ENCODE measurements around the gene GRAMD2A.

The GRAMD2A gene

DNA sequence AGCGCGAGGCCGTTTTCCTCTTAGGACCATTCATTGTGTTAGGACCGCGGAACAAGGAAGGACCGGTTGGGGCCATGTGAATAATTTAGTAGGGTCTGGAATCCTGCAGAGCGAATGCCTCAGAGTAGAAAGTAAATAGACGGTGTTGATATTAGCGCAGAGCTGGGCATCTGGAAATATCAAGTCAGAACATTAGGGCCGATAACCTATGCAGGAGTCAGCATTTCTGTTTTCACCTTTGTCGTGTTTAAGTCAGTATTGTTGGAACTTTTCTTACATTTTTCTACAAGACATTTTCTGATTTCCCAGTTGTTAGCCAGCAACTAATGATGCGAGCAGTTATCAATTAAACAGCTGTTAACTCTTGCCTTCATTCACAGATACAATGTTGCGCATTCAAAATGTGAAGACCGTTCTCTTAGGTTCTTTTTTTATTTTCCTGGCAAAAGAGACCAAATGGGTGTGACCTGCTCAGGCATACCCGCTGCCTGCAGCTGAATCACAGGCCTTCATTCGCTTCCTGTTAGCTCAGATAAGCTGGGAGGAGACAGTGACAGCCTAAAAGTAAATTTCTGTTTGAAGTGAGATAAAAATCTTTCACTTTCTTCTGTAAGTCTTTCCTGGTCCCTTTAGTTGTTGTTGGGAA lies 34.4 kb upstream of the GRAMD2A start:
- no peaks in the 10 kb centered on the region for H3K27me3 ChIP-seq (ENCODE audit: control insufficient read depth in 1 of 2, insufficient read depth in 2 of 2, low read length in 2 of 2)
- H3K4me1 ChIP-seq (ENCODE audit: control insufficient read depth in 1 of 2, insufficient read depth in 2 of 2, low read length in 2 of 2): peaks cover 32 to 33% of the 10 kb centered on the region in 2 donors
- H3K36me3 ChIP-seq (ENCODE audit: control insufficient read depth in 1 of 2, insufficient read depth in 2 of 2, low read length in 2 of 2): no peaks in the 10 kb centered on the region
- peak overlapping the region; percentile 94 to 97 for H3K4me3 ChIP-seq (ENCODE audit: low read depth in 1 of 2, low read length in 2 of 2)
- H3K9me3 ChIP-seq (ENCODE audit: control insufficient read depth in 1 of 2, low read length in 2 of 2): no peaks in the 10 kb centered on the region
- H3K9ac ChIP-seq (ENCODE audit: low read depth in 1 of 2, low read length in 2 of 2): peak overlapping the region; percentile 73 to 76
- H3K27ac ChIP-seq (ENCODE audit: low read depth, low read length): peak overlapping the region; percentile 94

DNA sequence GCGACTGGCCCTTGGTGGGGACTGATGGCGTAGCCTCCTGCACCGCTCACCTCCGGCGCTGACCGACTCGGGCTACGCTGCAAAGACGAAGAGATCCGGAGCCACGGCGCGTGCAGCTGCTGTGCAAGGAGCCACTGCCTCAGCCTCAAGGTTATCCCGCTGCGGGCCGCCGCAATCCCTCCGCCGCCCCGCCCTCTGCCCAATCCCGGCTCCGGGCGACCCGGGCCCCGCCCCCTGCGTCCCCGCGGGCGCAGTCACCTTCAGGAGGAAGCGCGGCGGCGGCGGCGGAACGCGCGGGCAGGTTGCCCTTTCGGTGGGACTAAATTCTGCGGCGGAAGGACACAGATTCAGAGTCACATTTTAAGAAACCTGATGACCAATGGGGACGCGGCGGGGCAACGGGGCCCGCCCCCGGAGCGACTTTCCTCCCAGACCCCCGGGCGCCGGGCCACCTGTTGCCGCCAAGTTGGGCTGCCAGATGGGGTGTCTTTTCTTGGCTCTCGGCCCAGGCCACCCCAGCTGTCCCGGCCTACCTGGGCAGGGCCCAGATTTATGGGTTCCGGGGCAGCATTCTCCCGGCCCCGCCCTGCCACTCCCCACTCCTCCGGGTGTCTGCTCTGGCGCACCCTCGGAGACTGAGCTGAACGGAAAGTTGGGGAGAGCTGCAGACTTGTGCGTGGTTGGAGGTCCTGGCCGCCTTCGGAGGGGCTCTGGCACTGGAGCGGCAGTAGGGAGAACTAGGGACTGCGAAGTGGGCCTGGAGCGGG lies 33.7 kb upstream of the GRAMD2A start, which contains the start of gene PKM:
TSS of gene PKM (minus strand) at position 125 of the 767 bp plus-strand sequence. CDS start 12,093 bp downstream, outside the sequence.
- H3K27me3 ChIP-seq (ENCODE audit: control insufficient read depth in 1 of 2, insufficient read depth in 2 of 2, low read length in 2 of 2): no peaks in the 10 kb centered on the region
- peak within 1 kb of the TSS; percentile 94 for H3K27ac ChIP-seq (ENCODE audit: low read depth, low read length)

DNA sequence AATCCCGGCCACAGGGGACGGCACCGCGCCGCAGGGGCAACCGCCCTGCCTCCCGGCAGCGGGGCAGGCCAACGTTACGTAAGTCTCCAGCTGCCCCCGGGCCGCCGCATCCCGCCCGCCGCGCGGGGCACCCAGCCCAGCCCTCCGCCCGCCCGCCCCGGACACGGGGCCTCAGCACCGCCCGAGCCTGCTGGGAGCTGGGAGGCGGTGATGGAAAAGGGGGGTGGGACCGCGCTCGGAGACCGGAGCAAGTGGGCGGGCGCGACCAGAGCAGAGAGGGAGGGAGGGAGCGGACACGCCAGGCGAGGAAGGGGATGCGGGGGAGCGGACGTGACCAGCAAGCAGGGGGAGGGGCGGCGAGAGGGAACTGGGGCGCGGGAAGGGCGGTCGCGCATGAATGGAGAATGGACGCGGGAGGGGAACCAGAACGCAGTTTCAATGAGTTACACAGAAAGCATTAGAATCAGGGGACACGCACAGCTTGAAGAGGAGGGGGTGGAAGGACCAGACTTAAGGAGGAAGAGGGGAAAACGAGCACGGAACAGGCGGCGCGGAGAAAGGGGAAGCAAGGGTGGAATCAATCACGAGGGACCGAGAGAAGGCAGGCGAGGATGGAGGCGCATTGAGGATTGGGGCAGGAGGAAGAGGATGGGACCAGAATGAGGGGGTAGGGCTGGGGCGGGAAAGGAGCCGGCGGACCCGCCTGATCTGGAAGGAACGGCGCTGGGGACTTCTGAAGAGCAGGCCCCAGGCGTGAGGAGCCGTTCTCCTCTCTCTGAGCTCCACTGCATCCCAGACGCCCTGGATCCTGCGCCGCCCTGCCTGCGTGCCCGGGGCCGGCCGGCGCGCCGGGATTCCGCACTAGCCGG lies 32.8 kb upstream of the GRAMD2A start:
- no peaks in the 10 kb centered on the region for H3K9me3 ChIP-seq (ENCODE audit: control insufficient read depth in 1 of 2, low read length in 2 of 2)
- no peaks in the 10 kb centered on the region for H3K27me3 ChIP-seq (ENCODE audit: control insufficient read depth in 1 of 2, insufficient read depth in 2 of 2, low read length in 2 of 2)
- peak overlapping the region; percentile 76 to 92 for H3K9ac ChIP-seq (ENCODE audit: low read depth in 1 of 2, low read length in 2 of 2)
- H3K4me1 ChIP-seq (ENCODE audit: control insufficient read depth in 1 of 2, insufficient read depth in 2 of 2, low read length in 2 of 2): peaks cover 37 to 44% of the 10 kb centered on the region in 2 donors
- H3K27ac ChIP-seq (ENCODE audit: low read depth, low read length): peak overlapping the region; percentile 94
- H3K36me3 ChIP-seq (ENCODE audit: control insufficient read depth in 1 of 2, insufficient read depth in 2 of 2, low read length in 2 of 2): peaks cover 0 to 2% of the 10 kb centered on the region in 2 donors
- H3K4me3 ChIP-seq (ENCODE audit: low read depth in 1 of 2, low read length in 2 of 2): peak overlapping the region; percentile 94 to 97

More for the DNA sequence above, 33.7 kb upstream of the GRAMD2A start, which contains the start of gene PKM:
- Histone ChIP-seq H3K9me3 (ENCODE audit: control insufficient read depth in 1 of 2, low read length in 2 of 2) (no peaks in the 10 kb centered on the region), H3K9ac (ENCODE audit: low read depth in 1 of 2, low read length in 2 of 2) (peak within 1 kb of the TSS; percentile 76 to 92), H3K4me3 (ENCODE audit: low read depth in 1 of 2, low read length in 2 of 2) (peak within 1 kb of the TSS; percentile 94 to 97), H3K4me1 (ENCODE audit: control insufficient read depth in 1 of 2, insufficient read depth in 2 of 2, low read length in 2 of 2) (peaks cover 37 to 40% of the 10 kb centered on the region in 2 donors), H3K36me3 (ENCODE audit: control insufficient read depth in 1 of 2, insufficient read depth in 2 of 2, low read length in 2 of 2) (no peaks in the 10 kb centered on the region)

DNA sequence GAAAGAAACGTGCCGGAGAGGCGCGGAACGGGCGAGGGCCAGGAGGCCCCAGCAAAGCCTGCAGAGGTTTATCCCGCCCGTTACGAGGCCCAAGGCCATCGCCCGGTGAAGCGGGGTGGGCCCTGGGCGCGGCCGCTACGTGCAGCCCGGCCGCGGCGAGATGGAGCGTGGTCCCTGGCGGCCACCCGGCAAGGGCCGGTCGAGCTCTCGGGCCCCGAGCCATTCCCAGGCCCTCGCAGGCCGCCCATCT lies 32.3 kb upstream of the GRAMD2A start:
- Histone ChIP-seq H3K9ac (ENCODE audit: low read depth in 1 of 2, low read length in 2 of 2) (peak overlapping the region; percentile 76 to 92), H3K4me3 (ENCODE audit: low read depth in 1 of 2, low read length in 2 of 2) (peak overlapping the region; percentile 94 to 97), H3K9me3 (ENCODE audit: control insufficient read depth in 1 of 2, low read length in 2 of 2) (no peaks in the 10 kb centered on the region)

DNA sequence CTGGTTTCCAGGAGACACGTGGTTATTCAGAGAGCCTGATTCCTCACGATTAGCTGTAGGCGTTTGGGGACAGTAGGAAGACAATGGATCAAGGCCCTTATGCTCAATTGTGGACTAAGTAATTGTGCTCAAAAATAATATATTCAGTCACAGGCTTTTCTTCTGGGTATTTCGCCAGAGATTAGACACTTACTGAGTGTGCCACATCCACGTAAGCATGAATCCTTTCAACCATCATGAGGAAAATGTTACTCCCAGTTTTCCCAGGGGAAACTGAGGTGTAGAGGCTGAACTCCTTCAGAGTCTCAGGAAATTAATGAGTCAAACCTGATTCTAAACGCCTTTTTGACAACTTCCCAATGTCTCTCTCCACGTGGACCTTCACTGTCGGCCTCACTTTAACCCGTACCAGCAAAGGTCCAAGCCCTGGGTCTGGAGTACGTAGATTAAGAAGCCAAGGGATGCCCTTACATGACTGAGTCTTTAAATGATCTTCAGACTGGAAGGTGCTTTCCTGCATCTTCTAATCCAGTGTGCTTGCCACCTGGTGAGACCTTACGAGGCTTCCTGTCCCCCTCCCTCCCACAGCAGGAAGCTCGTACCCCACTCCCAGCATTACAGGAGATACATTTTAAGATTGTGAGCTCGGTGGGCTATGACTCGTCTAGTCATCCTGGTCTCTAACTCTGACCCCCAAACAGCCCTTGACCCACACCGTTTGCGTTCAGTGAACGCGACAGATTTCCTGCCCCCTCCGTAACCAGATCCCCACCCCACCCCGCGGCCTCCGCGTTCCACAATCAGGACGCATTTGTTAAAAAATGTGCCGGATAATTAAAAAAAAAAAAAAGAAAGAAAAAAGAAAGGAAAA lies 31.7 kb upstream of the GRAMD2A start:
- Histone ChIP-seq H3K9me3 (ENCODE audit: control insufficient read depth in 1 of 2, low read length in 2 of 2) (no peaks in the 10 kb centered on the region), H3K36me3 (ENCODE audit: control insufficient read depth in 1 of 2, insufficient read depth in 2 of 2, low read length in 2 of 2) (peaks cover 0 to 3% of the 10 kb centered on the region in 2 donors), H3K4me3 (ENCODE audit: low read depth in 1 of 2, low read length in 2 of 2) (peak overlapping the region; percentile 94 to 97), H3K9ac (ENCODE audit: low read depth in 1 of 2, low read length in 2 of 2) (peak overlapping the region; percentile 76 to 92), H3K27ac (ENCODE audit: low read depth, low read length) (peak overlapping the region; percentile 94), H3K4me1 (ENCODE audit: control insufficient read depth in 1 of 2, insufficient read depth in 2 of 2, low read length in 2 of 2) (peaks cover 37 to 44% of the 10 kb centered on the region in 2 donors), H3K27me3 (ENCODE audit: control insufficient read depth in 1 of 2, insufficient read depth in 2 of 2, low read length in 2 of 2) (no peaks in the 10 kb centered on the region)

More for the DNA sequence above, 32.3 kb upstream of the GRAMD2A start:
- Histone ChIP-seq H3K27ac (ENCODE audit: low read depth, low read length) (peak overlapping the region; percentile 94), H3K4me1 (ENCODE audit: control insufficient read depth in 1 of 2, insufficient read depth in 2 of 2, low read length in 2 of 2) (peaks cover 37 to 44% of the 10 kb centered on the region in 2 donors), H3K36me3 (ENCODE audit: control insufficient read depth in 1 of 2, insufficient read depth in 2 of 2, low read length in 2 of 2) (peaks cover 0 to 2% of the 10 kb centered on the region in 2 donors), H3K27me3 (ENCODE audit: control insufficient read depth in 1 of 2, insufficient read depth in 2 of 2, low read length in 2 of 2) (no peaks in the 10 kb centered on the region)

DNA sequence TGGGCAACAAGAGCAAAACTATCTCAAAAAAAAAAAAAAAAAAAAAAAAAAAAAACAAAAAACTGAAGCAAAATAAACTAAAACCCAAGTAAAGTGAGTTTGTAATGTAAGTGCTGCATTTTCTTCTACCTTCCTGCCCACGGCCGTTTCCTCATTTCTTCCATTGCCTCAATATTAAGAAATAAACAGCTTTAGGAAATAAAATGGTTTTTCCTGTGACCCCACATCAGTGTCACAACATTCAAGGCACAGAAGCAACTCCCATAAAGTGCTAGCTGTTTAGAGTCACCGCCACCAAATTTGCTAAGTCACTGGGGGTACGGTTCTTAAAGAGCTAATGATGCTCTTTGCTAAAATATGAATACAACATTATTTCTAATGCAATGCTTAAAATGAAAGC lies 30.1 kb upstream of the GRAMD2A start:
- peaks cover 0 to 14% of the 10 kb centered on the region in 2 donors for H3K36me3 ChIP-seq (ENCODE audit: control insufficient read depth in 1 of 2, insufficient read depth in 2 of 2, low read length in 2 of 2)
- peak overlapping the region; percentile 24 to 27 for H3K4me3 ChIP-seq (ENCODE audit: low read depth in 1 of 2, low read length in 2 of 2)
- peaks cover 35 to 41% of the 10 kb centered on the region in 2 donors for H3K4me1 ChIP-seq (ENCODE audit: control insufficient read depth in 1 of 2, insufficient read depth in 2 of 2, low read length in 2 of 2)
- no peak overlapping the region for H3K27ac ChIP-seq (ENCODE audit: low read depth, low read length)
- no peak overlapping the region for H3K9ac ChIP-seq (ENCODE audit: low read depth in 1 of 2, low read length in 2 of 2)
- no peaks in the 10 kb centered on the region for H3K9me3 ChIP-seq (ENCODE audit: control insufficient read depth in 1 of 2, low read length in 2 of 2)
- H3K27me3 ChIP-seq (ENCODE audit: control insufficient read depth in 1 of 2, insufficient read depth in 2 of 2, low read length in 2 of 2): no peaks in the 10 kb centered on the region

DNA sequence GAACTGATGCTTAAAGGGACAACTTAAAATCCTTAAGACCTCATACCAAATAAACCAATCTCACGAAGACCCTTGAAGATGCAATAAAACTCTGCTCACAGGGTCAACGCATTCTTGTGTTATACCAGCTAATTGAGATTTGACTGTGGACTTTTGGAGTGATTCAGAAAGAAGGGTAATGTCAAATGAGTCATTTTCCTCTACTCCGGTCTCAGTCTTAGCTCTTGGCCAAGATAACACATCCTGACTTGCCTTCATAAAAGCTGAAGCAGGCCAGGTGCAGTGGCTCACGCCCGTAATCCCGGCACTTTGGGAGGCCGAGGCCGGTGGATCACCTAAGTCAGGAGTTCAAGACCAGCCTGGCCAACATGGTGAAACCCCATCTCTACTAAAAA lies 29.6 kb upstream of the GRAMD2A start:
- H3K9me3 ChIP-seq (ENCODE audit: control insufficient read depth in 1 of 2, low read length in 2 of 2): no peaks in the 10 kb centered on the region
- H3K36me3 ChIP-seq (ENCODE audit: control insufficient read depth in 1 of 2, insufficient read depth in 2 of 2, low read length in 2 of 2): peaks cover 0 to 20% of the 10 kb centered on the region in 2 donors
- H3K9ac ChIP-seq (ENCODE audit: low read depth in 1 of 2, low read length in 2 of 2): peak overlapping the region in 1 of 2 donors; percentile 15
- H3K27ac ChIP-seq (ENCODE audit: low read depth, low read length): peak overlapping the region; percentile 60
- no peaks in the 10 kb centered on the region for H3K27me3 ChIP-seq (ENCODE audit: control insufficient read depth in 1 of 2, insufficient read depth in 2 of 2, low read length in 2 of 2)
- peak overlapping the region; percentile 21 to 51 for H3K4me3 ChIP-seq (ENCODE audit: low read depth in 1 of 2, low read length in 2 of 2)
- peaks cover 34 to 41% of the 10 kb centered on the region in 2 donors for H3K4me1 ChIP-seq (ENCODE audit: control insufficient read depth in 1 of 2, insufficient read depth in 2 of 2, low read length in 2 of 2)

DNA sequence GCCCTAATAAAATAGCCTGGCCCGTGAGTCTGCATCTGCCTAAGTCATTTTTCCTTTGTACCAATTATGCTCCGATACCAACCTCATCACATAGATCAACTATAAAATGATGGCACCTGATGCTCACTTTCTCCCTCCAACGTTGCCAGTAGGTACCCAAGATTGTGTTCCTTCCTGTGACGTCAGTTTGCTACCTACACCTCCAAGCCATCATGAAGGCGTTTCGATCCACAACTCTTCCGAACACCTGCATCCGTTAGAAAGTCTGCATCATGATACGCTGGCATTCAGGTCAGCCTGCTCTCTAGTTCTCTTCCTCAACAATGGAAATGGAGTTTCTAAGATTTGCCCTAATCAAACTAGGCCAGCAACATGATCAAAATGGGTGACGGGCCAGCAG lies 25.7 kb upstream of the GRAMD2A start:
- Histone ChIP-seq H3K27me3 (ENCODE audit: control insufficient read depth in 1 of 2, insufficient read depth in 2 of 2, low read length in 2 of 2) (no peaks in the 10 kb centered on the region), H3K4me1 (ENCODE audit: control insufficient read depth in 1 of 2, insufficient read depth in 2 of 2, low read length in 2 of 2) (peaks cover 34 to 35% of the 10 kb centered on the region in 2 donors), H3K27ac (ENCODE audit: low read depth, low read length) (no peak overlapping the region), H3K9ac (ENCODE audit: low read depth in 1 of 2, low read length in 2 of 2) (no peak overlapping the region), H3K4me3 (ENCODE audit: low read depth in 1 of 2, low read length in 2 of 2) (no peak overlapping the region), H3K36me3 (ENCODE audit: control insufficient read depth in 1 of 2, insufficient read depth in 2 of 2, low read length in 2 of 2) (peaks cover 6 to 47% of the 10 kb centered on the region in 2 donors), H3K9me3 (ENCODE audit: control insufficient read depth in 1 of 2, low read length in 2 of 2) (no peaks in the 10 kb centered on the region)

DNA sequence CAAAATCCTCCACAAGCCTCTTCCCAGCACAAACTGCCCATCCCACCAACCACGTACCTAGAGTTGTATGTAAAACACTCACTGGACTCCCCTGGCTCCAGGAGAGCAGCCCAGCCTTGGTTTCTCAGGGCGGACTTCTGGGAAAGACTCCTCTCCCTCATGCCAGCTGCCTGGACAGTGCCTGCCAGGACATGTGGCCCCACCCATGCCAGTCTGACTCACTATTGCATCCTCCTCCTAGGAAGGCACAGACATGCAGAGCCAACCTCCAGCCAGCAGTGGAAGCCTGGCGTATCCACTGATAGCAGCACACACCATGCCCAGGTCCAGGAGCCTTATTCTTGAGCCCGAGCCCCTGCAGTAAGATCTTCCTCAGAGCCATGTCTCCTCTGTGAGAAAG lies 24.8 kb upstream of the GRAMD2A start:
- peaks cover 28 to 34% of the 10 kb centered on the region in 2 donors for H3K4me1 ChIP-seq (ENCODE audit: control insufficient read depth in 1 of 2, insufficient read depth in 2 of 2, low read length in 2 of 2)
- H3K27me3 ChIP-seq (ENCODE audit: control insufficient read depth in 1 of 2, insufficient read depth in 2 of 2, low read length in 2 of 2): no peaks in the 10 kb centered on the region
- no peak overlapping the region for H3K4me3 ChIP-seq (ENCODE audit: low read depth in 1 of 2, low read length in 2 of 2)
- H3K27ac ChIP-seq (ENCODE audit: low read depth, low read length): no peak overlapping the region
- peaks cover 10 to 53% of the 10 kb centered on the region in 2 donors for H3K36me3 ChIP-seq (ENCODE audit: control insufficient read depth in 1 of 2, insufficient read depth in 2 of 2, low read length in 2 of 2)
- no peak overlapping the region for H3K9ac ChIP-seq (ENCODE audit: low read depth in 1 of 2, low read length in 2 of 2)
- no peaks in the 10 kb centered on the region for H3K9me3 ChIP-seq (ENCODE audit: control insufficient read depth in 1 of 2, low read length in 2 of 2)

Measured in duodenal mucosa (tissue), 2 donors.